Activated CD4-positive, alpha-beta T cell treated with anti-CD3 and anti-CD28 coated beads, Interleukin-2, amount 10 ng/mL, durations not matched to agents 24 days and 14 days (primary cell): Measurements from ENCODE around the gene RAB26. TPM values are rescaled to one million over a fixed set of nuclear protein-coding genes. Genes with fewer than 3 reads are reported as not detected.

Experiments
- DNase-seq: peaks from one replicate; pipeline ENCODE4 v3.0.0; 2022
- H3K27ac Mint-ChIP-seq: one replicate; pipeline ENCODE4 v1.8.0; 2022; ENCODE audit warnings: mild to moderate bottlenecking, mixed read lengths
- H3K27me3 Mint-ChIP-seq: one replicate; pipeline ENCODE4 v1.8.0; 2022; ENCODE audit warnings: mixed read lengths
- H3K36me3 Mint-ChIP-seq: one replicate; pipeline ENCODE4 v1.8.0; 2022; ENCODE audit warnings: low read depth, mild to moderate bottlenecking, mixed read lengths
- H3K4me1 Mint-ChIP-seq: one replicate; pipeline ENCODE4 v1.8.0; 2021; ENCODE audit warnings: mixed read lengths
- H3K4me3 Mint-ChIP-seq: one replicate; pipeline ENCODE4 v1.8.0; 2022; ENCODE audit warnings: mild to moderate bottlenecking, moderate library complexity, mixed read lengths
- H3K9me3 Mint-ChIP-seq: one replicate; pipeline ENCODE4 v1.8.0; 2021; ENCODE audit warnings: mixed read lengths
- intact Hi-C: fragments of 100-400 bp; cut with micrococcal nuclease; formaldehyde crosslinking; loops from one replicate; pipeline ENCODE4 v1.15.1; 2023
- total RNA-seq: library from RNA; stranded (reverse); gene quantifications from 2 replicates; pipeline ENCODE4 v1.2.3, GENCODE V29; 2022

RAB26 gene
- total RNA-seq, 1 donor from 2014 or later: 1.0 TPM

DNA sequence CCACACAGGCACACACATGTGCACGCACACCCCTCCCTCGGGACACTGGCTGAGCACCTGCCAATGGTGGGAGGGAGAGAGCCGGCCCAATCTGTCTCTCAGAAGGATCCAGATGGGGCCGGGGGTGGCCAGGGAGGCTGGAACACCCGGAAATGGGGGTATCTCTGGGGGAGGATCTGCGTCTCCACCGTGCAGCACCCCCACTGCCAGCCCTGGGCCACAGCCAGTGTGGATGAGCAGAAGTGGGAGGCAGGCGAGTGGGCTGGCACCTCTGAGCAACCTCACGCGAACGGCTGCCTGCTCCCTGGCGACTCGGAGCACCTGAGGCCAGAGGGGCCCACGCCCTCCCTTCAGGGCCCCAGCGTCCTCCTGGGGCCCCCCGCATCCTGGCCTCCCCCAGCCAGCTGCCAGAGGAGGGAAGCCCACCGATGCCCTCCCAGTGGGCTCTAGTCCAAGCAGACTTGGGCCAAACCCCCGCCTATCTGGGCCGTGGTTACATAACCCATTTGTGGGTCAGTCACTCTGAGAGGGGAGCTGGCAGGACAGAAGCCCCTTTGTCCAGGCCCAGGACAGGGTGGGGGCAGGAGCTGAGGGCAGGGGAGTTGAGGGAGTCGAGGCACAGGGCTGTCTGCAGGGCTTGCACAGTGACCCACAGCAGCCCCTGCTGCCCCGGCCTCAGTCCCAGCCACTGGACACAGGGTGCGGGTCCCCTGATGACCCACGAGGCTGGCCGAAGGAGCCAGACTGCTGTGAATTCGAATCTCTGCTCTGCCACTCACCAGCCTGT lies 42.4 kb downstream of the RAB26 start:
- Mint-ChIP-seq H3K9me3 (no peaks in the 10 kb centered on the region), H3K27me3 (peaks cover 14% of the 10 kb centered on the region), H3K4me1 (peaks cover 2% of the 10 kb centered on the region), H3K36me3 (no peaks in the 10 kb centered on the region), H3K27ac (no peak overlapping the region), H3K4me3 (no peak overlapping the region)
- intact Hi-C loops: loop anchor here (10.0 kb wide), 1 partner anchor 234 kb away; the partner anchor contains the start of gene CCNF
- no peak for DNase-seq

DNA sequence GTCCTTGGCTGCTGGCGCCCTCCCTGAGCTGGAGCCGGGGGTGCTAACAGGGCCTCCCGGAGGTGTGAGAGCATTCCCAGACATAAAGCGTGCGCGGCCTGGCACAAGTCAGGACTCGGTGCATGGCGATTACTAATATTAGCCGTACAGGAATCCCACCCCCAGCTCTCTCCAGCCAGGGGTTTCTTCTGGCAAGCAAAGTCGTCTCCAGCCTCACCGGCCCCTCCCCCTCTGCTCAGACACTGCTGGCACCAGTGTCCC lies 43.0 kb downstream of the RAB26 start:
- no peaks in the 10 kb centered on the region for H3K9me3 Mint-ChIP-seq
- H3K4me1 Mint-ChIP-seq: peaks cover 2% of the 10 kb centered on the region
- H3K27ac Mint-ChIP-seq: no peak overlapping the region
- DNase-seq: no peak
- no peaks in the 10 kb centered on the region for H3K36me3 Mint-ChIP-seq
- intact Hi-C loops: loop anchor here (10.0 kb wide), 1 partner anchor 233 kb away; the partner anchor contains the start of gene CCNF
- H3K4me3 Mint-ChIP-seq: no peak overlapping the region
- peaks cover 14% of the 10 kb centered on the region for H3K27me3 Mint-ChIP-seq

DNA sequence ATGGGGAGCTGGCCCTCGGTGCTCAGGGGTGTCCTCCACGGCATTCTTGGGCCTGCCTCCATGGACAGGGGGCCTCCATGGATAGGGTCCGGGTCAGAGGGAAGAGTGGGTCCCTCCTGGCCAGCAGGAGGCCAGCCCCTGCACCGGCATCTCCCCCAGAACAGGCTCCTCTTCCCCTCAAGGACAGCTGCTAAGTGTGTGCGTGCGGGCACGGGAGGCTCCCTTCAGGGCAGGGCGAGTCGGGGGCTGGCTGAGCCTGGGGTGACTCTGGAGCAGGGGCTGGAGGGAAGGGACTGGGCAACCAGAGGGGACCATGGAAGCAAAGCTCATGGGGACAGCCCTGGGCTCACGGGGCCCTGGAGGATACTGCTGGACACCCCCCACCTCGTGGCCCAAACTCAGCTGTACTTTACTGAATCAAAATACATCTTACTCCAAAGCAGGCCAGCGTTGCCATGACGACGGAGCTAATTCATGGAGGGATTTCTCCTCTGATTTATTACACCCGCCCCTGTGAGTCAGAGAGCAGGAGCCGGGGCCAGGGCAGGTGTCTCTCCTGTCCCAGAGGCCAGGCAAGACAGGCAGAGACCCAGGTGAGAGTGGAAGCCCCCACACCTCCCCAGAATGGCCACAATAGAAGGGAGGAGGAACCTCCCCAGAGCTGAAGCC lies 45.9 kb downstream of the RAB26 start:
- peak; percentile 67 for DNase-seq

DNA sequence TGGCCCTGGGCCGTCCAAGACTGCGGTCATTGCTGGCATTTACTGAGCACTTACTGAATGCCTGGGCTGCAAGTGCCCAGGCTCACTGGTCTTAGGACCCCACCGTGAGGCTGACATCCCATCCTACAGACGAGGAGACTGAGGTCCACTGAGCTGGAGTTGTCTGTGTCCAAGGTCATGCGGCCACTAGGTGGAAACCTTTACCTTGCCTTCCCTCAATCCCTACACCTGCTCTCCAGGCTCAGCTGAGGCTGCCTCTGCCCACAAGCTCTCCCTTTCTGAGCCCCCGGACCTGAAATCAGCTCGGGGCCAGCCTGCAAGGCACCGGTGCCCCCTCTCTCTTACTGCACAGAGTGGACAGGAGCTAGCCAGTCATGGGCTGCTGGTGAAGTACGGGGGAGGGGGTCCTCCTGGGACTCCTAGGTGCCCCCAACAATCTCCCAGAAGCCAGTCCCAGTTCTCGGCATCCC lies 46.5 kb downstream of the RAB26 start:
- intact Hi-C loops: loop anchor here (2.0 to 10.0 kb wide), 2 partner anchors 56 to 230 kb away; partner anchors contain the start of genes CCNF and ECI1
- H3K4me3 Mint-ChIP-seq: peak overlapping the region; percentile 42
- H3K27ac Mint-ChIP-seq: no peak overlapping the region
- H3K9me3 Mint-ChIP-seq: no peaks in the 10 kb centered on the region
- peaks cover 34% of the 10 kb centered on the region for H3K27me3 Mint-ChIP-seq
- peaks cover 2% of the 10 kb centered on the region for H3K4me1 Mint-ChIP-seq
- peak; percentile 83 for DNase-seq
- H3K36me3 Mint-ChIP-seq: no peaks in the 10 kb centered on the region

More for the DNA sequence above, 45.9 kb downstream of the RAB26 start:
- Mint-ChIP-seq H3K27ac (no peak overlapping the region), H3K4me1 (peaks cover 2% of the 10 kb centered on the region), H3K36me3 (no peaks in the 10 kb centered on the region), H3K9me3 (no peaks in the 10 kb centered on the region), H3K27me3 (peaks cover 33% of the 10 kb centered on the region), H3K4me3 (peak overlapping the region; percentile 42)
- intact Hi-C loops: loop anchor here (2.0 to 10.0 kb wide), 2 partner anchors 57 to 231 kb away; partner anchors contain the start of genes CCNF and ECI1

DNA sequence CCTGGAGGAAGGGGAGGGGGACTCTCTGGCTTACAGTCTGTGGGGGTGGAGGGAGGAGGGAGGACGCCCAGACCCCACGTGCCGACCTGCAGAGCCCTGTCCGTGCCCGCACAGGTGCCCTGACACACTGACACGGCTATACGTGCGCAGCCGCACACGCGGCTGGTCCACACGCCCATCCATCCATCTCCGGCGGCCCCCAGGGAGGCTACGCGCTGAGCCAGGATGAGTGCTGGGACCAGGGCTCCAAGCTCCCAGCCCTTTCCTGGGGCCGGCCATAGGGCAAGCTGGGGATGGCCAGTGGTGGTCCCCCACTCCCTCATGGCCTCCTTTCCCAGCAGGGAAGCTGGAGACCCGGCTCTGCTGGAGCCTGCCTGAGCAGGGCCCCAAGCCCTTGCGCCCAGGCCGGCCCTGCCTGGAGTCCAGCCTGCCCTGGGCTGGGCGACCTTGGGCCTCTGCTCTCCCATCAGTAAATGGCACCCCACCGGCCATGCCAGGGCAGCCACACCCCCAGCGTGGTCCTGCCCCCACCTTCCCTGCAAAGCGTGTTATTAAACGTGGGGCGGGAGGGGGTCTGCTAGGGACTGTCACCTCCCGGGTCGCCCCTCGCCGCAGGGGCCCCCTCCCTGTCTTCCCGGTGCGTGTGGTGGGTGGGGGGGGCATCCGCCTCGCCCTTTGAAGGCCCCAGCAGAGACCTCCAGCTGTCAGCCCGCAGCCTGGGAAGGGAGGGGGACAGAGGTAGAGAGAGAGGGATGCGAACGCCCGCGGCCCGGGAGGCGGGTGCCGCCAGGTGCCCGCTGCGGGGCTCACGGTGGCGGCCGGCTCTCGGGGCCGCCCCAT lies 47.1 kb downstream of the RAB26 start:
- Mint-ChIP-seq H3K4me1 (peaks cover 2% of the 10 kb centered on the region), H3K9me3 (no peaks in the 10 kb centered on the region), H3K27ac (no peak overlapping the region), H3K36me3 (no peaks in the 10 kb centered on the region), H3K4me3 (peak overlapping the region; percentile 42), H3K27me3 (peaks cover 39% of the 10 kb centered on the region)
- no peak for DNase-seq
- intact Hi-C loops: loop anchor here (2.0 to 10.0 kb wide), 2 partner anchors 55 to 229 kb away; partner anchors contain the start of genes CCNF and ECI1

DNA sequence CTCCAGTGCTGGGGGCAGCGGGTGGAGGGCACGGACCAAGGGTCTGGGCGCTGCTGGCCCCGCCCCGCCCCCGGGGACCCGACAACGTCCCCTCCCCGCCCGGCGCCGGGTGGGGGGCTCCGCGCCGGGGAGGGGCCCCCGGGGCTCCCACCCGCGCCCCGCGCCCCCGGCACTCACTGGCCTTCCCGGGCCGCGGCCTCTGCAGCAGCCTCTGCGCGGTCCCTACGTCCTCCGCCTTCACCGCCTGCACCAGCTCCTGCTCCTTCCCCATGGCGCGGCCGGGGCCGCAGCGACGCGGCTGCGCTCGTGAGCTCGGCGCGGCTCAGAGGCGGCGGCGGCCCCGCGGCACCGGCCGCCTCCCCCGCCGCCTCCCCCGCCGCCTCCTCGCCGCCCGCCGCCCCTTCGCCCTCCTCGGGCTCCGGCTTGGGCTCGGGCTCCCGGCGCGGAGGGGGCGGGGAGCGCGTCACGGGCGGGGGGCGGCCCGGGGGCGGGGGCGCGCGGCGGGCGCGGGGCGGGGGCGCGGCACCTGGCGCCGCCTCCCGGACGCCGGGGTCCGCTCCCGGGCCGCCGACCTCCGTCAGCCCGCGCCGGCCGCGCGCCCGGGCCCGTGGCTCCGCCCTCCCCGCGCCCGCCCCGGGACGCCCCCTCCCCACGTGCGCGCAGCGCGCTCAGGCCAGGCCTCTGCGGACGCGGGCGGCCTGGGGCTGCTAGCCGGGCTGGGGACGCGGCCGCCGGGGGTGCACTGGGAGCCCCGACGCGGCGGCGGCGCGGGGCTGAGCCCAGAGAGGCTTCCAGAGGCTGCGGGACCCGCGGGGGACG lies 47.9 kb downstream of the RAB26 start, which contains the start of gene CASKIN1:
Gene CASKIN1, minus strand, starts transcription at position 444 of the 819 bp plus-strand sequence. Its CDS starts 173 bp downstream, at position 271.
- peak; percentile 72 for DNase-seq
- Mint-ChIP-seq H3K36me3 (no peaks in the 10 kb centered on the region), H3K27me3 (peaks cover 39% of the 10 kb centered on the region), H3K4me3 (peak within 1 kb of the TSS; percentile 72), H3K27ac (no peak within 1 kb of the TSS), H3K4me1 (peaks cover 2% of the 10 kb centered on the region), H3K9me3 (no peaks in the 10 kb centered on the region)
- intact Hi-C loops: loop anchor here (10.0 kb wide), 1 partner anchor 228 kb away; the partner anchor contains the start of gene CCNF

DNA sequence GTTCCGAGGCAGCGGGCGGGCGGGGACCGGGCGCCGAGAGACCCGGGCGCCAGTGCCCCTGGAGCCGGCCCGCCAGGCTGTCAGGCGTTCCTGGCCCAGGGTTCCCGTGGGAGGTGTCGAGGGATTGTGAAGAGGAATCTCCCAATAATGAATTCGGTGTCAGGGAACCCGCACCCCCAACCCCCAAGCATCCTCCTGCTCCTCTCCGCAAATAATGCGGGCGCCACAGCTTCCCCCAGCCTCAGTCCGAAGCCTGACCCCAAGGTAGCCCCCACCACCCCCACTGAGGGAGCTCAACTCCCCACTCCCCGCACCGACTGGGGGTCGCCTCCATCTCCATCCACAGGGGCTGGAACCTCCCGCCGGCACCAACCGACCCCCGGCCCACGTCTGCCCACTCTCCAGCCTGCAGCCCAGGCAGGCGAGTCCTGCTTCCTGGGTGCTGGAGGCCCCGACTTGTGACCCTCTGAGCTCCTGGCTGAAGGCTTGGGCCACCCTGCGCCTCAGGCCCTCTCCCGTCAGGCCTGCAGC lies 48.6 kb downstream of the RAB26 start:
- Mint-ChIP-seq H3K36me3 (no peaks in the 10 kb centered on the region), H3K9me3 (no peaks in the 10 kb centered on the region), H3K4me1 (peaks cover 2% of the 10 kb centered on the region), H3K27me3 (peaks cover 40% of the 10 kb centered on the region), H3K4me3 (peak overlapping the region; percentile 72), H3K27ac (no peak overlapping the region)
- intact Hi-C loops: loop anchor here (10.0 kb wide), 1 partner anchor 228 kb away; the partner anchor contains the start of gene CCNF
- DNase-seq: no peak

DNA sequence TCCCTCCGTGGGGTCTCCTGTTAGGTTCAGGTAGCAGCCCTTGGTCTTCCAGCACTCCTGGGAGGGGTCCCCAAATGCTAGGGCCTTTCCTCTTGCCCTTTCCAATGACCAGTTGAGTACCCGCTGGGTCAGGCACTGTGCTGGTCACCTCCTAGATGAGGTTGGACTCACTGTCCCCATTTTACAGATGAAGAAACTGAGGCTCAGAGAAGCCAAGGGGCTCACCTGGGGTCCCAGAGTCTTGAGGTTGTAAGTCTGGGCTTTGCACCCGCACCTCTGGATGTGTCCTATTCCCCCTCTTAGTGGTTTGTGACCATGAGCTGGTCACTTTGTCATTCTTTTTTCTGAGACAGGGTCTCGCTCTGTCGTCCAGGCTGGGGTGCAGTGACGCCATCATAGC lies 49.3 kb downstream of the RAB26 start:
- no peak overlapping the region for H3K27ac Mint-ChIP-seq
- no peaks in the 10 kb centered on the region for H3K36me3 Mint-ChIP-seq
- H3K4me3 Mint-ChIP-seq: peak overlapping the region; percentile 26
- no peak for DNase-seq
- H3K4me1 Mint-ChIP-seq: peaks cover 2% of the 10 kb centered on the region
- peaks cover 43% of the 10 kb centered on the region for H3K27me3 Mint-ChIP-seq
- no peaks in the 10 kb centered on the region for H3K9me3 Mint-ChIP-seq
- intact Hi-C loops: loop anchor here (10.0 kb wide), 1 partner anchor 227 kb away; the partner anchor contains the start of gene CCNF

DNA sequence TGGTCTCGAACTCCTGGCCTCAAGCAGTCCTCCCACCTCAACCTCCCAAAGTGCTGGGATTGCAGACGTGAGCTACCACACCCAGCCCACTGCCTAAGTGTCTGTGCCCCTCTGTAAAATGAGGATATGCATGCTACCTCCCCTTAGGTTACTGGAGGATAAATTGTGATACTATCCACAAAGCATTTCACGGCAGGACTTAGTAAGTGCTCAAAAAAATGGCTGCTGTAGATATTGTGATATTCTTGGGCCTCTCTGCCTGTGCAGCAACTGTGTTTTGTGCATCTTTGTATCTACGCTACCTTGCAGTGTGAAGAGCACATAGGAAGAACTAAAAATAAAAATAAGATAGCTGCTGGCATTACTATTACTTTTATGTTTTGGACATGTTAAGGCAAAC lies 49.9 kb downstream of the RAB26 start:
- H3K4me3 Mint-ChIP-seq: peak overlapping the region; percentile 26
- intact Hi-C loops: loop anchor here (10.0 kb wide), 1 partner anchor 227 kb away; the partner anchor contains the start of gene CCNF
- peaks cover 43% of the 10 kb centered on the region for H3K27me3 Mint-ChIP-seq
- H3K9me3 Mint-ChIP-seq: no peaks in the 10 kb centered on the region
- peaks cover 2% of the 10 kb centered on the region for H3K4me1 Mint-ChIP-seq
- no peak for DNase-seq
- H3K27ac Mint-ChIP-seq: no peak overlapping the region
- no peaks in the 10 kb centered on the region for H3K36me3 Mint-ChIP-seq

DNA sequence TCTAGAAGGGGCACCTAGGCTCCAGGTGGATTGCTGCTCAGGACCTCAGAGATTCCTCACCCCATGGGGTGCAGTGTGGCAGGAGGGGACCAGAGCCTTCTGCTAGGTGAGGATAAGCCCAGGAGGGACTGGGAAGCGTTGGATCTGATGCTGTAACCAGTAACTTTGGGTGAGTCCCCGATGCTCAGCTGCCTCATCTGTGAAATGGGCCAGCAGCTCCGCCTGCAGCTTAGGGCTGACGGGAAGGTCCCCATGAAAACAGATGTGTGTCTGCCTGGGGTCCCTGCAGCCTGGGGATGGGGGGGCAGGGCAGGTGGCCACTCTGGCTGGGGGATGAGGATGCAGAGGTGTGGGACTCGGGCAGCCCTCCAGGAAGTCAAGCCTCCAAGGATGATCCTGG lies 50.7 kb downstream of the RAB26 start:
- Mint-ChIP-seq H3K9me3 (no peaks in the 10 kb centered on the region), H3K36me3 (no peaks in the 10 kb centered on the region), H3K27ac (no peak overlapping the region), H3K4me3 (no peak overlapping the region), H3K4me1 (peaks cover 6% of the 10 kb centered on the region), H3K27me3 (peaks cover 41% of the 10 kb centered on the region)
- intact Hi-C loops: loop anchor here (10.0 kb wide), 1 partner anchor 226 kb away; the partner anchor contains the start of gene CCNF
- DNase-seq: no peak

DNA sequence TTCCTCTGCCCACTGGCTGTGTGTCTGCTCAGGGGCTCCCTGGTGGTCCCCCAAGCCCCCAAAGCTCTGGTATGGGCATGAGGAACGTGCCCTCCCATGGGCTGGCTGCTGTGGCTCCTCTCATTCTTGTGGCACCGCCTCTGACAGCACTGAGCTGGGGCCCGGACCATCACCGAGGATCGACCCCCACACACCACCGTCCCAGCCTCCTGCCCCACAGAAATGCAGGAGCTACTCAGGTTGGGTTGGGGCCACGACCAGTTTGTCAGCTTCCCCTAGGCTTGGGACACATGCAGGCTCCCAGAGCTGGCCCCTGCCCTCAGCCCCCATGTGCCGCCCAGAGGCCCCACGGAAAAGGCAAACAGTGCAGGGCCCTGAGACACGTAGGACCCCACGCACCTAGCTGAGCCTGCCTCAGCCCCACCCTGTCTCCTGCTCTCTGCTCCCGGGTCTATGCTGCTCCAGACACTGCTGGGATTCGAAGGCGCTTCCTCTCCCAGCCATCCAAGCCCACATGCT lies 51.3 kb downstream of the RAB26 start:
- no peak for DNase-seq
- no peak overlapping the region for H3K27ac Mint-ChIP-seq
- H3K4me3 Mint-ChIP-seq: no peak overlapping the region
- intact Hi-C loops: loop anchor here (10.0 kb wide), 1 partner anchor 225 kb away; the partner anchor contains the start of gene CCNF
- no peaks in the 10 kb centered on the region for H3K9me3 Mint-ChIP-seq
- H3K27me3 Mint-ChIP-seq: peaks cover 36% of the 10 kb centered on the region
- H3K4me1 Mint-ChIP-seq: peaks cover 10% of the 10 kb centered on the region
- no peaks in the 10 kb centered on the region for H3K36me3 Mint-ChIP-seq

DNA sequence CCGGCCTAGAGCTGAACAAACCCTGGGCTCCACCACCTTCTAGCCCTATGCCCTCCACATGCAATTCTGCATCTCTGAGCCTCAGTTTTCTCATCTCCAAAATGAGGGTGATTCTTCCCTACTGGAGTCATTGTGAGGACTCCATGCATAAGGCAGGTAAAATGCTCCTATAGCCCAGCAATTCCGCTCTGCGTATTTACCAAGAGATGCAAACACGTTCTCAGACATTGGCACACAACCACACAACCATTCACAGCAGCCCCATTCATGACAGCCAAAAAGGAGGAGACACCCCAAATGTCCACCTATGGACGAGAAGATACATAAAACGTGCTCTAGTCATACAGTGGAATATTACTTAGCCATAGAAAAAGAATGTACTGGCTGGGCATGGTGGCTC lies 51.9 kb downstream of the RAB26 start:
- no peak overlapping the region for H3K27ac Mint-ChIP-seq
- no peak overlapping the region for H3K4me3 Mint-ChIP-seq
- H3K27me3 Mint-ChIP-seq: peaks cover 30% of the 10 kb centered on the region
- DNase-seq: no peak
- intact Hi-C loops: no loop called here
- no peaks in the 10 kb centered on the region for H3K9me3 Mint-ChIP-seq
- H3K36me3 Mint-ChIP-seq: no peaks in the 10 kb centered on the region
- H3K4me1 Mint-ChIP-seq: peaks cover 9% of the 10 kb centered on the region
